K562 (cell line): ENCODE results near the gene PTPRZ1. TPM values are rescaled to one million over a fixed set of nuclear protein-coding genes. Genes with fewer than 3 reads are reported as not detected.

Experiments used
- ATAC-seq: fragments of 200-7000 bp; cut with Tn5 transposase; 3 replicates; pipeline ENCODE4 v1.9.1; 2020; ENCODE audit warnings: moderate library complexity
- BruUV-seq: library from RNA; stranded (reverse); fragments of 400-500 nt; replicated peaks from 2 replicates; lab custom pipeline; 2021; lab: Mats Ljungman, UMichigan
- CTCF ChIA-PET: fragments of 300-600 bp; formaldehyde crosslinking; extraction: SDS; loops from one replicate; lab custom pipeline; 2021; ENCODE audit warnings: low intra/inter-chr PET ratio; lab: Yijun Ruan, JAX
- POLR2A ChIA-PET: fragments of 300-600, 350-650 bp; sonication (Branson Sonifier 250); formaldehyde crosslinking; extraction: SDS; loops from one replicate; lab custom pipeline; 2021; ENCODE audit warnings: antibody characterized with exemption, inconsistent platforms; lab: Yijun Ruan, JAX
- DNase-seq, 4 experiments: peaks; one replicate each; pipeline versions ENCODE4 v3.0.0 to v3.0.0-alpha.2; 2011 to 2018; ENCODE audit warnings: low spot score in 3 of 4, mixed read lengths in 3 of 4; ENCODE audit errors: extremely low read depth in 1 of 4
- FAIRE-seq: peaks from 2 replicates; lab custom pipeline; 2011; peaks lifted over from hg19 to GRCh38; lab: Jason Lieb, UNC
- H2AFZ ChIP-seq: 2 replicates; pipeline ENCODE4 v1.6.0; 2011; ENCODE audit warnings: low read depth, low read length, control low read depth, inconsistent platforms
- H3K27ac ChIP-seq: fragments of 200-600 bp; 3 replicates; pipeline ENCODE4 v1.8.0; 2011; ENCODE audit warnings: low read depth, mild to moderate bottlenecking, control low read depth, inconsistent platforms, low read length, moderate library complexity, mixed read lengths; ENCODE audit errors: extremely low read depth
- H3K27me3 ChIP-seq, 2 experiments: fragments of 300-600 bp in 1 of 2; 2 replicates in 1 of 2; 3 replicates in 1 of 2; pipeline versions ENCODE4 v1.6.0 to v1.8.0; 2011; ENCODE audit warnings: inconsistent platforms in 2 of 2, low read length in 2 of 2, mild to moderate bottlenecking in 1 of 2, mixed read lengths in 1 of 2, moderate library complexity in 1 of 2; ENCODE audit not compliant: control insufficient read depth in 2 of 2, insufficient read depth in 2 of 2
- H3K36me3 ChIP-seq: fragments of 300-600 bp; 3 replicates; pipeline ENCODE4 v1.8.0; 2011; ENCODE audit warnings: mild to moderate bottlenecking, low read length, inconsistent platforms; ENCODE audit not compliant: control insufficient read depth, insufficient read depth
- H3K4me1 ChIP-seq, 2 experiments: fragments of 200-600 bp in 1 of 2; replicated peaks in 1 of 2; 2 replicates in 1 of 2; 3 replicates in 1 of 2; pipeline versions ENCODE4 v1.5.1 to v1.8.0; 2011; ENCODE audit warnings: inconsistent platforms in 2 of 2, low read length in 2 of 2, mild to moderate bottlenecking in 1 of 2, mixed read lengths in 1 of 2, moderate library complexity in 1 of 2; ENCODE audit not compliant: control insufficient read depth in 2 of 2, insufficient read depth in 2 of 2
- H3K4me2 ChIP-seq: 2 replicates; pipeline ENCODE4 v1.6.1; 2011; ENCODE audit warnings: low read length, control low read depth, inconsistent platforms, mixed read lengths; ENCODE audit not compliant: insufficient read depth
- H3K4me3 ChIP-seq: fragments of 200-600 bp; sonication (generic), shearing (Covaris generic); 2 replicates; pipeline ENCODE4 v1.5.1; 2016; ENCODE audit warnings: control low read depth, inconsistent platforms
- H3K79me2 ChIP-seq: fragments of 200-600 bp; 3 replicates; pipeline ENCODE4 v1.8.0; 2011; ENCODE audit warnings: low read length, inconsistent platforms; ENCODE audit not compliant: control insufficient read depth, insufficient read depth
- H3K9ac ChIP-seq, 2 experiments: 2 replicates each; pipeline versions ENCODE4 v1.6.0 to v1.6.1; 2011; ENCODE audit warnings: low read depth in 2 of 2, low read length in 2 of 2, control low read depth in 1 of 2, inconsistent platforms in 1 of 2, mild to moderate bottlenecking in 1 of 2, mixed read lengths in 1 of 2; ENCODE audit not compliant: insufficient read depth in 1 of 2
- H3K9me1 ChIP-seq: one replicate; pipeline ENCODE4 v1.6.0; 2011; ENCODE audit warnings: inconsistent platforms, mild to moderate bottlenecking, low read length, moderate library complexity; ENCODE audit not compliant: control insufficient read depth, insufficient read depth
- H3K9me3 ChIP-seq: replicated peaks from 2 replicates; pipeline ENCODE4 v1.5.1; 2011; ENCODE audit warnings: low read depth, low read length, inconsistent platforms; ENCODE audit not compliant: control insufficient read depth, insufficient read depth
- H4K20me1 ChIP-seq: replicated peaks from 2 replicates; pipeline ENCODE4 v1.6.1; 2011; ENCODE audit warnings: low read length, inconsistent platforms, mixed read lengths; ENCODE audit not compliant: control insufficient read depth, insufficient read depth
- CHD1 ChIP-seq: fragments of 200-600 bp; sonication (generic); IDR thresholded peaks from one replicate; pipeline ENCODE4 v1.6.1; 2012; ENCODE audit warnings: mild to moderate bottlenecking, moderate library complexity, low read length, inconsistent platforms
- NCOA2 ChIP-seq, 2 experiments: fragments of 450-650 bp; IDR thresholded peaks; 2 replicates each; pipeline ENCODE4 v1.6.1; 2018; ENCODE audit warnings: mild to moderate bottlenecking in 2 of 2, moderate library complexity in 1 of 2; ENCODE audit not compliant: partially characterized antibody in 2 of 2
- ZZZ3 ChIP-seq: fragments of 450-650 bp; IDR thresholded peaks from 2 replicates; pipeline ENCODE4 v1.6.1; 2016; ENCODE audit warnings: antibody characterized with exemption, mild to moderate bottlenecking, moderate library complexity
- WGBS: fragments of 100-300 bp; shearing (Covaris generic); methylation state at CpG from one replicate; pipeline ENCODE4 v1.1.6; 2016; ENCODE audit warnings: low coverage, mixed read lengths; ENCODE audit not compliant: insufficient coverage; ENCODE audit errors: missing lambda C conversion rate; 5-methylcytosine and 5-hydroxymethylcytosine counted together
- in situ Hi-C: fragments of 300-500 bp; cut with MboI; formaldehyde crosslinking; loops from 4 replicates; pipeline ENCODE4 v1.15.0; 2018; ENCODE audit warnings: inconsistent platforms, mixed read lengths
- intact Hi-C: fragments of 100-400 bp; cut with micrococcal nuclease; formaldehyde crosslinking; loops from 2 replicates; pipeline ENCODE4 v1.14.2; 2022
- polyA plus RNA-seq, 8 experiments: library from polyadenylated mRNA; depleted of rRNA in 4 of 8; stranded (reverse) in 5 of 8; unstranded in 3 of 8; fragments of >200 nt; fragmentation: Nextera tagmentation in 2 of 8; fragmentation: Illumina TruSeq in 1 of 8; extraction: Ambion mirVana in 2 of 8; extraction: Trizol in 1 of 8; gene quantifications; 2 replicates each; pipeline versions ENCODE4 v1.2.1 to v1.2.3, GENCODE V29; 2011 to 2014; ENCODE audit warnings: inconsistent platforms in 1 of 8, missing spikeins in 1 of 8
- total RNA-seq, 7 experiments: library from RNA; depleted of rRNA in 6 of 7; stranded (reverse); fragments of >200 nt in 6 of 7; fragmentation: Illumina TruSeq in 2 of 7; extraction: Trizol in 2 of 7; gene quantifications; 2 replicates each; pipeline versions ENCODE4 v1.2.1 to v1.2.3, GENCODE V29; 2011 to 2021; ENCODE audit warnings: low replicate concordance in 1 of 7
- TF ChIP-seq, protein P1 (sequence below): fragments of 200-600 bp; sonication (generic); IDR thresholded peaks from one replicate; pipeline ENCODE4 v1.6.1; 2012; ENCODE audit warnings: mild to moderate bottlenecking, low read depth, low read length, inconsistent platforms
- TF ChIP-seq, protein P2 (sequence below): fragments of 250-450 bp; sonication (Bioruptor Pico); IDR thresholded peaks from 2 replicates; pipeline ENCODE4 v1.8.0; 2021; ENCODE audit warnings: mild to moderate bottlenecking, moderate library complexity
- TF ChIP-seq, protein P3 (sequence below): IDR thresholded peaks from 2 replicates; pipeline ENCODE4 v1.6.1; 2011; ENCODE audit not compliant: insufficient read length; ENCODE audit errors: extremely low read depth
- TF ChIP-seq, protein P4 (sequence below): fragments of 250-450 bp; sonication (Bioruptor Pico); IDR thresholded peaks from 2 replicates; pipeline ENCODE4 v1.5.1; 2021; ENCODE audit warnings: mild to moderate bottlenecking

Gene PTPRZ1
- total and polyA plus RNA-seq, 9 of the 15 experiments (the other 6 are each of a cell fraction or from before 2014, with no cell fraction given) = 0.04 TPM; not detected in 7

DNA sequence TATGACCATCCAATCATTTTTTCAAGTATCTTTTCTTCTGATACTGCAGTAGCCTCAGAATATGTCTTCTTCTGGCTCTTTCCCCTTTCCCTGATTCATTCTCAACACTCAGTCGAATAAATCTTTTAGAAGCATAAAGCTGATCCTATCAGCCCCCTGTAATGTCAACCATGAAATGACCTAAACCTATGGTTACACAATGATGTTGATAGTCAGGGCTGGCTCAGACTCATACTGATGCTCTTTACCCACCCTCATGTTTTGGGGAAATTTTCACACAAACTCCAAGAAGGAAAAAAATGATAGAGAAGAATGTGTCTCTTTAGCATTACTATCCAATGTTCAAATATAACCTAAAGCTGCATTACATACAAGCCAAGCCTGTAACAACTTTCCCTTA is 195.1 kb downstream of the PTPRZ1 start:
- no peaks in the 10 kb centered on the region for H3K27me3 ChIP-seq
- ChIA-PET CTCF (no interaction called here), POLR2A (no interaction called here)
- H3K79me2 ChIP-seq = no peaks in the 10 kb centered on the region
- no peak overlapping the region for H3K27ac ChIP-seq
- in situ Hi-C loops (no loop called here), intact Hi-C loops (no loop called here)
- no peak for FAIRE-seq
- no peaks in the 10 kb centered on the region for H3K36me3 ChIP-seq
- H3K4me2 ChIP-seq = no peak overlapping the region
- no peak overlapping the region for H3K4me3 ChIP-seq
- BruUV-seq = no TSS peak
- no peak overlapping the region for H3K9ac ChIP-seq
- DNase-seq = no peak
- no peak overlapping the region for H2AFZ ChIP-seq
- H3K4me1 ChIP-seq = no peaks in the 10 kb centered on the region
- H3K9me3 ChIP-seq = no peaks in the 10 kb centered on the region
- no peaks in the 10 kb centered on the region for H3K9me1 ChIP-seq
- no peak for ATAC-seq
- WGBS = 0% methylated on average over 1 of the region's 1 CpG
- H4K20me1 ChIP-seq = no peaks in the 10 kb centered on the region
- TF ChIP-seq, protein P1, sequence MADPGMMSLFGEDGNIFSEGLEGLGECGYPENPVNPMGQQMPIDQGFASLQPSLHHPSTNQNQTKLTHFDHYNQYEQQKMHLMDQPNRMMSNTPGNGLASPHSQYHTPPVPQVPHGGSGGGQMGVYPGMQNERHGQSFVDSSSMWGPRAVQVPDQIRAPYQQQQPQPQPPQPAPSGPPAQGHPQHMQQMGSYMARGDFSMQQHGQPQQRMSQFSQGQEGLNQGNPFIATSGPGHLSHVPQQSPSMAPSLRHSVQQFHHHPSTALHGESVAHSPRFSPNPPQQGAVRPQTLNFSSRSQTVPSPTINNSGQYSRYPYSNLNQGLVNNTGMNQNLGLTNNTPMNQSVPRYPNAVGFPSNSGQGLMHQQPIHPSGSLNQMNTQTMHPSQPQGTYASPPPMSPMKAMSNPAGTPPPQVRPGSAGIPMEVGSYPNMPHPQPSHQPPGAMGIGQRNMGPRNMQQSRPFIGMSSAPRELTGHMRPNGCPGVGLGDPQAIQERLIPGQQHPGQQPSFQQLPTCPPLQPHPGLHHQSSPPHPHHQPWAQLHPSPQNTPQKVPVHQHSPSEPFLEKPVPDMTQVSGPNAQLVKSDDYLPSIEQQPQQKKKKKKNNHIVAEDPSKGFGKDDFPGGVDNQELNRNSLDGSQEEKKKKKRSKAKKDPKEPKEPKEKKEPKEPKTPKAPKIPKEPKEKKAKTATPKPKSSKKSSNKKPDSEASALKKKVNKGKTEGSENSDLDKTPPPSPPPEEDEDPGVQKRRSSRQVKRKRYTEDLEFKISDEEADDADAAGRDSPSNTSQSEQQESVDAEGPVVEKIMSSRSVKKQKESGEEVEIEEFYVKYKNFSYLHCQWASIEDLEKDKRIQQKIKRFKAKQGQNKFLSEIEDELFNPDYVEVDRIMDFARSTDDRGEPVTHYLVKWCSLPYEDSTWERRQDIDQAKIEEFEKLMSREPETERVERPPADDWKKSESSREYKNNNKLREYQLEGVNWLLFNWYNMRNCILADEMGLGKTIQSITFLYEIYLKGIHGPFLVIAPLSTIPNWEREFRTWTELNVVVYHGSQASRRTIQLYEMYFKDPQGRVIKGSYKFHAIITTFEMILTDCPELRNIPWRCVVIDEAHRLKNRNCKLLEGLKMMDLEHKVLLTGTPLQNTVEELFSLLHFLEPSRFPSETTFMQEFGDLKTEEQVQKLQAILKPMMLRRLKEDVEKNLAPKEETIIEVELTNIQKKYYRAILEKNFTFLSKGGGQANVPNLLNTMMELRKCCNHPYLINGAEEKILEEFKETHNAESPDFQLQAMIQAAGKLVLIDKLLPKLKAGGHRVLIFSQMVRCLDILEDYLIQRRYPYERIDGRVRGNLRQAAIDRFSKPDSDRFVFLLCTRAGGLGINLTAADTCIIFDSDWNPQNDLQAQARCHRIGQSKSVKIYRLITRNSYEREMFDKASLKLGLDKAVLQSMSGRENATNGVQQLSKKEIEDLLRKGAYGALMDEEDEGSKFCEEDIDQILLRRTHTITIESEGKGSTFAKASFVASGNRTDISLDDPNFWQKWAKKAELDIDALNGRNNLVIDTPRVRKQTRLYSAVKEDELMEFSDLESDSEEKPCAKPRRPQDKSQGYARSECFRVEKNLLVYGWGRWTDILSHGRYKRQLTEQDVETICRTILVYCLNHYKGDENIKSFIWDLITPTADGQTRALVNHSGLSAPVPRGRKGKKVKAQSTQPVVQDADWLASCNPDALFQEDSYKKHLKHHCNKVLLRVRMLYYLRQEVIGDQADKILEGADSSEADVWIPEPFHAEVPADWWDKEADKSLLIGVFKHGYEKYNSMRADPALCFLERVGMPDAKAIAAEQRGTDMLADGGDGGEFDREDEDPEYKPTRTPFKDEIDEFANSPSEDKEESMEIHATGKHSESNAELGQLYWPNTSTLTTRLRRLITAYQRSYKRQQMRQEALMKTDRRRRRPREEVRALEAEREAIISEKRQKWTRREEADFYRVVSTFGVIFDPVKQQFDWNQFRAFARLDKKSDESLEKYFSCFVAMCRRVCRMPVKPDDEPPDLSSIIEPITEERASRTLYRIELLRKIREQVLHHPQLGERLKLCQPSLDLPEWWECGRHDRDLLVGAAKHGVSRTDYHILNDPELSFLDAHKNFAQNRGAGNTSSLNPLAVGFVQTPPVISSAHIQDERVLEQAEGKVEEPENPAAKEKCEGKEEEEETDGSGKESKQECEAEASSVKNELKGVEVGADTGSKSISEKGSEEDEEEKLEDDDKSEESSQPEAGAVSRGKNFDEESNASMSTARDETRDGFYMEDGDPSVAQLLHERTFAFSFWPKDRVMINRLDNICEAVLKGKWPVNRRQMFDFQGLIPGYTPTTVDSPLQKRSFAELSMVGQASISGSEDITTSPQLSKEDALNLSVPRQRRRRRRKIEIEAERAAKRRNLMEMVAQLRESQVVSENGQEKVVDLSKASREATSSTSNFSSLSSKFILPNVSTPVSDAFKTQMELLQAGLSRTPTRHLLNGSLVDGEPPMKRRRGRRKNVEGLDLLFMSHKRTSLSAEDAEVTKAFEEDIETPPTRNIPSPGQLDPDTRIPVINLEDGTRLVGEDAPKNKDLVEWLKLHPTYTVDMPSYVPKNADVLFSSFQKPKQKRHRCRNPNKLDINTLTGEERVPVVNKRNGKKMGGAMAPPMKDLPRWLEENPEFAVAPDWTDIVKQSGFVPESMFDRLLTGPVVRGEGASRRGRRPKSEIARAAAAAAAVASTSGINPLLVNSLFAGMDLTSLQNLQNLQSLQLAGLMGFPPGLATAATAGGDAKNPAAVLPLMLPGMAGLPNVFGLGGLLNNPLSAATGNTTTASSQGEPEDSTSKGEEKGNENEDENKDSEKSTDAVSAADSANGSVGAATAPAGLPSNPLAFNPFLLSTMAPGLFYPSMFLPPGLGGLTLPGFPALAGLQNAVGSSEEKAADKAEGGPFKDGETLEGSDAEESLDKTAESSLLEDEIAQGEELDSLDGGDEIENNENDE = no peak
- no peak for TF ChIP-seq CHD1
- no peak for TF ChIP-seq ZZZ3
- TF ChIP-seq, protein P2, sequence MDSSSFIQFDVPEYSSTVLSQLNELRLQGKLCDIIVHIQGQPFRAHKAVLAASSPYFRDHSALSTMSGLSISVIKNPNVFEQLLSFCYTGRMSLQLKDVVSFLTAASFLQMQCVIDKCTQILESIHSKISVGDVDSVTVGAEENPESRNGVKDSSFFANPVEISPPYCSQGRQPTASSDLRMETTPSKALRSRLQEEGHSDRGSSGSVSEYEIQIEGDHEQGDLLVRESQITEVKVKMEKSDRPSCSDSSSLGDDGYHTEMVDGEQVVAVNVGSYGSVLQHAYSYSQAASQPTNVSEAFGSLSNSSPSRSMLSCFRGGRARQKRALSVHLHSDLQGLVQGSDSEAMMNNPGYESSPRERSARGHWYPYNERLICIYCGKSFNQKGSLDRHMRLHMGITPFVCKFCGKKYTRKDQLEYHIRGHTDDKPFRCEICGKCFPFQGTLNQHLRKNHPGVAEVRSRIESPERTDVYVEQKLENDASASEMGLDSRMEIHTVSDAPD (CRISPR knock-in tag) = no peak
- TF ChIP-seq, protein P3, sequence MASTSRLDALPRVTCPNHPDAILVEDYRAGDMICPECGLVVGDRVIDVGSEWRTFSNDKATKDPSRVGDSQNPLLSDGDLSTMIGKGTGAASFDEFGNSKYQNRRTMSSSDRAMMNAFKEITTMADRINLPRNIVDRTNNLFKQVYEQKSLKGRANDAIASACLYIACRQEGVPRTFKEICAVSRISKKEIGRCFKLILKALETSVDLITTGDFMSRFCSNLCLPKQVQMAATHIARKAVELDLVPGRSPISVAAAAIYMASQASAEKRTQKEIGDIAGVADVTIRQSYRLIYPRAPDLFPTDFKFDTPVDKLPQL = no peak
- TF ChIP-seq, protein P4, sequence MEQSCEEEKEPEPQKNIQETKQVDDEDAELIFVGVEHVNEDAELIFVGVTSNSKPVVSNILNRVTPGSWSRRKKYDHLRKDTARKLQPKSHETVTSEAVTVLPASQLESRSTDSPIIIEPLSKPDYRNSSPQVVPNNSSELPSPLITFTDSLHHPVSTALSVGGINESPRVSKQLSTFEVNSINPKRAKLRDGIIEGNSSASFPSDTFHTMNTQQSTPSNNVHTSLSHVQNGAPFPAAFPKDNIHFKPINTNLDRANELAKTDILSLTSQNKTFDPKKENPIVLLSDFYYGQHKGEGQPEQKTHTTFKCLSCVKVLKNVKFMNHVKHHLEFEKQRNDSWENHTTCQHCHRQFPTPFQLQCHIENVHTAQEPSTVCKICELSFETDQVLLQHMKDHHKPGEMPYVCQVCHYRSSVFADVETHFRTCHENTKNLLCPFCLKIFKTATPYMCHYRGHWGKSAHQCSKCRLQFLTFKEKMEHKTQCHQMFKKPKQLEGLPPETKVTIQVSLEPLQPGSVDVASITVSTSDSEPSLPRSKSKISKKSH (CRISPR knock-in tag) = no peak
- TF ChIP-seq NCOA2 (IDR thresholded peaks at IDR 0.05; ENCODE audit: partially characterized antibody in 2 of 2) = no peak
